RWPE2 (cell line): Measurements from ENCODE around the gene UNC5CL.

Experiments used
- ATAC-seq: fragments of 200-7000 bp; cut with Tn5 transposase; 3 replicates; pipeline ENCODE4 v1.9.1; 2021; ENCODE audit warnings: low read depth
- DNase-seq: peaks from one replicate; pipeline ENCODE4 v3.0.0-alpha.2; 2020; ENCODE audit warnings: low spot score
- H3K27ac ChIP-seq: fragments of 450-650 bp; 2 replicates; pipeline ENCODE4 v1.5.1; 2017; ENCODE audit warnings: mild to moderate bottlenecking; ENCODE audit not compliant: poor library complexity, severe bottlenecking
- H3K27me3 ChIP-seq: fragments of 250-450 bp; sonication (Bioruptor Pico); 2 replicates; pipeline ENCODE4 v1.5.1; 2021; ENCODE audit warnings: mild to moderate bottlenecking, moderate library complexity; ENCODE audit not compliant: insufficient read depth, poor library complexity, severe bottlenecking
- H3K36me3 ChIP-seq: fragments of 250-450 bp; sonication (Bioruptor Pico); 2 replicates; pipeline ENCODE4 v1.5.1; 2020; ENCODE audit warnings: low read depth, mild to moderate bottlenecking, moderate library complexity
- H3K4me1 ChIP-seq: fragments of 250-450 bp; sonication (Bioruptor Pico); 2 replicates; pipeline ENCODE4 v1.5.1; 2021; ENCODE audit warnings: mild to moderate bottlenecking, moderate library complexity; ENCODE audit not compliant: insufficient read depth, poor library complexity, severe bottlenecking
- H3K4me3 ChIP-seq: fragments of 250-450 bp; sonication (Bioruptor Pico); 2 replicates; pipeline ENCODE4 v1.5.1; 2021; ENCODE audit warnings: mild to moderate bottlenecking, moderate library complexity; ENCODE audit not compliant: severe bottlenecking
- H3K9me3 ChIP-seq: fragments of 250-450 bp; sonication (Bioruptor Pico); 2 replicates; pipeline ENCODE4 v1.5.1; 2021; ENCODE audit warnings: mild to moderate bottlenecking, moderate library complexity; ENCODE audit not compliant: severe bottlenecking
- CTCF ChIP-seq: fragments of 450-650 bp; IDR thresholded peaks from one replicate; pipeline ENCODE4 v1.5.1; 2017; ENCODE audit warnings: mild to moderate bottlenecking, moderate library complexity; ENCODE audit not compliant: poor library complexity, severe bottlenecking

The UNC5CL gene

GRCh38 chr6:41040940-41041536, 2.0 kb upstream of the UNC5CL start:
- no peaks in the 10 kb centered on the region for H3K36me3 ChIP-seq
- DNase-seq (no peak), ATAC-seq (no peak)
- peak overlapping the region; percentile 23 for H3K27ac ChIP-seq
- TF ChIP-seq CTCF, result no peak
- no peaks in the 10 kb centered on the region for H3K9me3 ChIP-seq
- no peaks in the 10 kb centered on the region for H3K27me3 ChIP-seq
- H3K4me3 ChIP-seq, result no peak overlapping the region
- peaks cover 41% of the 10 kb centered on the region for H3K4me1 ChIP-seq

GRCh38 chr6:41040101-41040939, 1.3 kb upstream of the UNC5CL start:
- Histone ChIP-seq H3K4me3 (no peak overlapping the region), H3K4me1 (peaks cover 43% of the 10 kb centered on the region), H3K9me3 (no peaks in the 10 kb centered on the region), H3K27me3 (no peaks in the 10 kb centered on the region), H3K36me3 (no peaks in the 10 kb centered on the region), H3K27ac (peak overlapping the region; percentile 23)
- DNase-seq (no peak), ATAC-seq (peak; percentile 66)
- TF ChIP-seq CTCF, result no peak

GRCh38 chr6:41038205-41038604, 816 bp downstream of the UNC5CL start:
- Histone ChIP-seq H3K9me3 (no peaks in the 10 kb centered on the region), H3K27me3 (no peaks in the 10 kb centered on the region), H3K4me3 (no peak overlapping the region), H3K4me1 (peaks cover 43% of the 10 kb centered on the region), H3K27ac (no peak overlapping the region), H3K36me3 (no peaks in the 10 kb centered on the region)
- ATAC-seq, result no peak
- no peak for DNase-seq
- TF ChIP-seq CTCF, result no peak

GRCh38 chr6:41037107-41037900, 1.7 kb downstream of the UNC5CL start:
- no peak for ATAC-seq
- H3K27ac ChIP-seq, result no peak overlapping the region
- H3K36me3 ChIP-seq, result no peaks in the 10 kb centered on the region
- peaks cover 43% of the 10 kb centered on the region for H3K4me1 ChIP-seq
- no peaks in the 10 kb centered on the region for H3K9me3 ChIP-seq
- DNase-seq, result no peak
- no peak for TF ChIP-seq CTCF
- no peaks in the 10 kb centered on the region for H3K27me3 ChIP-seq
- no peak overlapping the region for H3K4me3 ChIP-seq
